Activated CD4-positive, alpha-beta T cell treated with anti-CD3 and anti-CD28 coated beads, Interleukin-2, amount 50 U/mL, for 4 hours (primary cell): ENCODE data around the gene GNL1.

ENCODE experiments used
- DNase-seq, 2 experiments: peaks; one replicate each; pipeline ENCODE4 v3.0.0-alpha.2; 2020

Gene GNL1

GRCh38 chr6:30570263-30570662, 14.0 kb upstream of the GNL1 start:
- no peak for DNase-seq

- peak; percentile 12 to 28 for DNase-seq
Observed at GRCh38 chr6:30568245-30568644, 12.0 kb upstream of the GNL1 start.

GRCh38 chr6:30565772-30566171, 9.5 kb upstream of the GNL1 start:
- DNase-seq = no peak

- no peak for DNase-seq
Observed at GRCh38 chr6:30564114-30564513, 7.8 kb upstream of the GNL1 start.

GRCh38 chr6:30562470-30563425, 6.5 kb upstream of the GNL1 start:
- no peak for DNase-seq

GRCh38 chr6:30560930-30561329, 4.6 kb upstream of the GNL1 start:
- DNase-seq = no peak

GRCh38 chr6:30557683-30557981, 1.3 kb upstream of the GNL1 start:
- no peak for DNase-seq

GRCh38 chr6:30556906-30557682, 805 bp upstream of the GNL1 start, which contains the start of gene PRR3:
PRR3 (plus strand) TSS chr6:30557295; CDS start chr6:30557345, 50 bp downstream.
- peak; percentile 69 to 71 for DNase-seq

- no peak for DNase-seq
Observed at GRCh38 chr6:30555816-30556065, 548 bp downstream of the GNL1 start.

- no peak for DNase-seq
Observed at GRCh38 chr6:30554962-30555815, 1.1 kb downstream of the GNL1 start.

GRCh38 chr6:30554404-30554803, 1.9 kb downstream of the GNL1 start:
- DNase-seq = no peak

GRCh38 chr6:30548375-30548774, 7.9 kb downstream of the GNL1 start:
- DNase-seq = no peak

- DNase-seq = no peak
Observed at GRCh38 chr6:30547454-30547853, 8.8 kb downstream of the GNL1 start.

GRCh38 chr6:30544666-30545272, 11.5 kb downstream of the GNL1 start:
- no peak for DNase-seq

GRCh38 chr6:30543821-30544220, 12.5 kb downstream of the GNL1 start:
- DNase-seq = no peak

- no peak for DNase-seq
Observed at GRCh38 chr6:30542915-30543314, 13.4 kb downstream of the GNL1 start.

- DNase-seq = no peak
Observed at GRCh38 chr6:30542404-30542725, 13.9 kb downstream of the GNL1 start.

GRCh38 chr6:30541515-30542403, 14.5 kb downstream of the GNL1 start:
- DNase-seq = peak; percentile 72

- no peak for DNase-seq
Observed at GRCh38 chr6:30537931-30538330, 18.4 kb downstream of the GNL1 start.

GRCh38 chr6:30533460-30534294, 22.6 kb downstream of the GNL1 start:
- DNase-seq = no peak

GRCh38 chr6:30530014-30530413, 26.3 kb downstream of the GNL1 start:
- DNase-seq = no peak
